ENCODE measurements around the gene SLC38A7.

DNA sequence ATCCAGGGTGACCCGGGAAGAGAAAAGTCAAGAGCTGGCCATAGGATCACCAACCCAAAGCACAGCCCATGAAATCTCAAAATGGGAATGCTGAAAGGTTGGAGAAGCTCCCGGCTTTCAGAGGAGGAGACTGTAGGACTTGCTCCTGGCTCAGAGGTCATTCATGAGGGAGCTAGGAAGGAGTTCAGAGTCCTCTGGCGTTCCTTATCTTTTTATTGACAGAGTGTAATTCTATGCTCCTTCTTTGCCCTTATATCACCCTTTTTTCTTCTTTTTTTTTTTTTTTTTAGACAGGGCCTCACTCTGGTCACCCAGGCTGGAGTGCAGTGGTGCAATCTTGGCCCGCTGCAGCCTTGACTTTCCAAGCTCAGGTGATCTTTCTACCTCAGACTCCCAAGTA is 27.7 kb downstream of the SLC38A7 start:
- TF ChIP-seq EZH2 (IDR thresholded peaks at IDR 0.05; ENCODE audit: borderline replicate concordance, insufficient read depth, low read depth, low read length, poor library complexity, severe bottlenecking), result no peak
- TF ChIP-seq, protein P1, sequence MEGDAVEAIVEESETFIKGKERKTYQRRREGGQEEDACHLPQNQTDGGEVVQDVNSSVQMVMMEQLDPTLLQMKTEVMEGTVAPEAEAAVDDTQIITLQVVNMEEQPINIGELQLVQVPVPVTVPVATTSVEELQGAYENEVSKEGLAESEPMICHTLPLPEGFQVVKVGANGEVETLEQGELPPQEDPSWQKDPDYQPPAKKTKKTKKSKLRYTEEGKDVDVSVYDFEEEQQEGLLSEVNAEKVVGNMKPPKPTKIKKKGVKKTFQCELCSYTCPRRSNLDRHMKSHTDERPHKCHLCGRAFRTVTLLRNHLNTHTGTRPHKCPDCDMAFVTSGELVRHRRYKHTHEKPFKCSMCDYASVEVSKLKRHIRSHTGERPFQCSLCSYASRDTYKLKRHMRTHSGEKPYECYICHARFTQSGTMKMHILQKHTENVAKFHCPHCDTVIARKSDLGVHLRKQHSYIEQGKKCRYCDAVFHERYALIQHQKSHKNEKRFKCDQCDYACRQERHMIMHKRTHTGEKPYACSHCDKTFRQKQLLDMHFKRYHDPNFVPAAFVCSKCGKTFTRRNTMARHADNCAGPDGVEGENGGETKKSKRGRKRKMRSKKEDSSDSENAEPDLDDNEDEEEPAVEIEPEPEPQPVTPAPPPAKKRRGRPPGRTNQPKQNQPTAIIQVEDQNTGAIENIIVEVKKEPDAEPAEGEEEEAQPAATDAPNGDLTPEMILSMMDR (IDR thresholded peaks at IDR 0.05), result no peak

Data from B cell (primary cell).